Activated gamma-delta T cell (primary cell): ENCODE results near the gene UBR7.
"Not testable (repeated sequence)": the region's sequence is repeated elsewhere in the genome, so short reads cannot be mapped to it uniquely, and the experiment has no call there.

Source experiments
- DNase-seq: peaks from one replicate; lab custom pipeline; 2025; lab: John Stamatoyannopoulos, UW

UBR7 gene

GRCh38 chr14:93195316-93195999, 11.6 kb upstream of the UBR7 start:
- DNase-seq = no peak

GRCh38 chr14:93199031-93199430, 8.0 kb upstream of the UBR7 start:
- no peak for DNase-seq

GRCh38 chr14:93200553-93200952, 6.5 kb upstream of the UBR7 start:
- no peak for DNase-seq

GRCh38 chr14:93201155-93201704, 5.8 kb upstream of the UBR7 start:
- no peak for DNase-seq

- no peak for DNase-seq
These were observed 632 bp downstream of the UBR7 start for GRCh38 chr14:93207468-93208308.

GRCh38 chr14:93212432-93212831, 5.4 kb downstream of the UBR7 start:
- DNase-seq = no peak

GRCh38 chr14:93214598-93214997, 7.5 kb downstream of the UBR7 start:
- no peak for DNase-seq

- no peak for DNase-seq
These were observed 12.2 kb downstream of the UBR7 start for GRCh38 chr14:93219103-93219726.

GRCh38 chr14:93220509-93220908, 13.5 kb downstream of the UBR7 start:
- no peak for DNase-seq

GRCh38 chr14:93223565-93223964, 16.5 kb downstream of the UBR7 start:
- DNase-seq = no peak

- DNase-seq = no peak
These were observed 21.5 kb downstream of the UBR7 start for GRCh38 chr14:93228550-93228949.

- no peak for DNase-seq
These were observed 23.5 kb downstream of the UBR7 start for GRCh38 chr14:93230539-93230938.

GRCh38 chr14:93231129-93231979, 24.3 kb downstream of the UBR7 start:
- no peak for DNase-seq

GRCh38 chr14:93232159-93232558, 25.1 kb downstream of the UBR7 start:
- no peak for DNase-seq

- not testable (repeated sequence) for DNase-seq
These were observed 26.0 kb downstream of the UBR7 start for GRCh38 chr14:93233078-93233477.

- no peak for DNase-seq
These were observed 27.7 kb downstream of the UBR7 start for GRCh38 chr14:93234798-93235197.

GRCh38 chr14:93239869-93240677, 33.0 kb downstream of the UBR7 start:
- no peak for DNase-seq

GRCh38 chr14:93240678-93241000, 33.6 kb downstream of the UBR7 start:
- DNase-seq = no peak

GRCh38 chr14:93245764-93246420, 38.8 kb downstream of the UBR7 start:
- DNase-seq = no peak

- DNase-seq = no peak
These were observed 39.5 kb downstream of the UBR7 start for GRCh38 chr14:93246534-93246933.
